Endometrial microvascular endothelial cells (primary cell): ENCODE measurements around the gene RPS14. TPM values are rescaled to one million over a fixed set of nuclear protein-coding genes. Genes with fewer than 3 reads are reported as not detected.

Source experiments
- in situ Hi-C: cut with HindIII; loops from 2 replicates; pipeline ENCODE4 v1.10.0; 2017; ENCODE audit warnings: low sequenced_read_pairs, low pct_unique_long_range_greater_than_20kb; ENCODE audit errors: inconsistent ontology term
- total RNA-seq: library from RNA; depleted of rRNA; stranded (reverse); fragments of >200 nt; gene quantifications from one replicate; pipeline ENCODE4 v1.2.3, GENCODE V29; 2015; ENCODE audit errors: inconsistent ontology term

RPS14 gene
- total RNA-seq, result 2,208 TPM

- in situ Hi-C loops, result loop anchor here (25.0 kb wide), 1 partner anchor 213 kb away; the partner anchor contains the start of gene MYOZ3
Observed at GRCh38 chr5:150449517-150450339, at the start of gene RPS14. Gene RPS14 (minus strand): TSS chr5:150449739. CDS start chr5:150447733, 2,006 bp downstream.

- in situ Hi-C loops, result no loop called here
Observed at GRCh38 chr5:150498971-150499370, 49.4 kb upstream of the RPS14 start.

GRCh38 chr5:150498501-150498900 is 49.0 kb upstream of the RPS14 start:
- in situ Hi-C loops, result no loop called here

GRCh38 chr5:150497989-150498317 is 48.4 kb upstream of the RPS14 start:
- in situ Hi-C loops, result no loop called here

- in situ Hi-C loops, result no loop called here
Observed at GRCh38 chr5:150497274-150497988, 47.9 kb upstream of the RPS14 start.

GRCh38 chr5:150496534-150496933 is 47.0 kb upstream of the RPS14 start:
- in situ Hi-C loops, result no loop called here

- in situ Hi-C loops, result no loop called here
Observed at GRCh38 chr5:150496098-150496497, 46.6 kb upstream of the RPS14 start.

- in situ Hi-C loops, result no loop called here
Observed at GRCh38 chr5:150492621-150493020, 43.1 kb upstream of the RPS14 start.

GRCh38 chr5:150491876-150492275 is 42.3 kb upstream of the RPS14 start:
- in situ Hi-C loops, result no loop called here

GRCh38 chr5:150490754-150491153 is 41.2 kb upstream of the RPS14 start:
- in situ Hi-C loops, result no loop called here

GRCh38 chr5:150490296-150490669 is 40.7 kb upstream of the RPS14 start:
- in situ Hi-C loops, result no loop called here

- in situ Hi-C loops, result no loop called here
Observed at GRCh38 chr5:150489360-150490295, 40.1 kb upstream of the RPS14 start.

GRCh38 chr5:150488519-150489359 is 39.2 kb upstream of the RPS14 start:
- in situ Hi-C loops, result no loop called here

- in situ Hi-C loops, result no loop called here
Observed at GRCh38 chr5:150487199-150488061, 37.9 kb upstream of the RPS14 start.

- in situ Hi-C loops, result no loop called here
Observed at GRCh38 chr5:150486402-150487198, 37.1 kb upstream of the RPS14 start.

GRCh38 chr5:150485693-150486401 is 36.3 kb upstream of the RPS14 start:
- in situ Hi-C loops, result no loop called here
